Measurements from ENCODE around the gene MAP4K4.

DNA sequence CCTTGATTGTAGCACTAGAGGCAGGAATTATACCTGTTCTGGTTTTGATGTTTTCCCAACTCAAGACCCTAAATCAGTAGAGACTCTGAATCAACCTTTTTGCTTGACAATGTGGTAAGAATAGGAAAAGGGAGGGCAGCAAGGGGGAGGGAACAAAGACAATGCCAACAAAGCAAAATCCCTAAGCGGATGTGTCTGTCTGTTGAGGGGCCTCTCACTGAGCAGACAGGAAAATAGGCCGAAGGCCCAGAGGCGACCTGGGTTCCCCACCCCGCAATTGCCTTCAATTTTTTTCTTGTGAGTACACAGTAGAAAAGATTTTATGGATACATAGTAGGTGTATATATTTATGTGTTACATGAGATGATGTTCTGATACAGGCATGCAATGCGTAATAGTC lies 75.6 kb downstream of the MAP4K4 start:
- TF ChIP-seq CTCF (conservative IDR thresholded peaks at IDR 0.05; ENCODE audit: low read depth, low read length) (no peak), EZH2 (IDR thresholded peaks at IDR 0.05; ENCODE audit: low read length, unreplicated experiment) (no peak), EZH2phosphoT487 (IDR thresholded peaks at IDR 0.05; ENCODE audit: borderline replicate concordance, low read length) (no peak)

All from PC-3 (cell line).